Breast epithelium (tissue), 4 donors: ENCODE results near the gene PKDCC. TPM values are rescaled to one million over a fixed set of nuclear protein-coding genes. Genes with fewer than 3 reads are reported as not detected.
"Not testable (repeated sequence)": the region's sequence is repeated elsewhere in the genome, so short reads cannot be mapped to it uniquely, and the experiment has no call there.

Experiments
- DNase-seq, 2 donors: peaks; one replicate each; pipeline ENCODE4 v3.0.0-alpha.2; 2019; ENCODE audit warnings: low spot score in 2 of 2
- H3K27ac ChIP-seq, 2 donors: fragments of 200-600 bp; sonication (generic) in 1 of 2; one replicate each; pipeline ENCODE4 v1.5.1; 2016 to 2019; ENCODE audit warnings: mild to moderate bottlenecking in 1 of 2
- H3K27me3 ChIP-seq, 2 donors: fragments of 200-600 bp; sonication (generic) in 1 of 2; one replicate each; pipeline versions ENCODE4 v1.5.1 to v1.6.0; 2017 to 2019; ENCODE audit warnings: control low read depth in 1 of 2, mild to moderate bottlenecking in 1 of 2
- H3K36me3 ChIP-seq: fragments of 200-600 bp; one replicate; pipeline ENCODE4 v1.5.1; 2019
- H3K4me1 ChIP-seq, 2 donors: fragments of 200-600 bp; sonication (generic); one replicate each; pipeline ENCODE4 v1.5.1; 2016 to 2019; ENCODE audit warnings: control low read depth in 1 of 2
- H3K4me3 ChIP-seq, 3 donors: fragments of 200-600 bp; sonication (generic); 1 replicate in 2 of 3; 2 replicates in 1 of 3; pipeline ENCODE4 v1.5.1; 2016 to 2019; ENCODE audit warnings: mild to moderate bottlenecking in 3 of 3, moderate library complexity in 2 of 3
- H3K9me3 ChIP-seq, 2 donors: fragments of 200-600 bp; sonication (generic) in 1 of 2; one replicate each; pipeline ENCODE4 v1.5.1; 2016 to 2019; ENCODE audit warnings: control low read depth in 1 of 2
- CTCF ChIP-seq, 3 donors: fragments of 450-650 bp; IDR thresholded peaks; one replicate each; pipeline ENCODE4 v1.5.1; 2016 to 2017; ENCODE audit warnings: antibody characterized with exemption in 3 of 3, mild to moderate bottlenecking in 3 of 3, moderate library complexity in 3 of 3
- POLR2A ChIP-seq: fragments of 450-650 bp; IDR thresholded peaks from one replicate; pipeline ENCODE4 v1.6.1; 2016; ENCODE audit warnings: antibody characterized with exemption, mild to moderate bottlenecking, moderate library complexity
- POLR2AphosphoS5 ChIP-seq, 3 donors: sonication (generic); formaldehyde crosslinking; IDR thresholded peaks; one replicate each; pipeline ENCODE4 v1.6.1; 2017; ENCODE audit warnings: antibody characterized with exemption in 3 of 3
- intact Hi-C: fragments of 100-400 bp; cut with DNase I; formaldehyde crosslinking; loops from one replicate; pipeline ENCODE4 v1.15.1; 2023; ENCODE audit warnings: low total_unique reads
- total RNA-seq, 3 donors: library from RNA; depleted of rRNA; stranded (reverse); fragments of >200 nt; gene quantifications; one replicate each; pipeline ENCODE4 v1.1.0, GENCODE V29; 2016

PKDCC gene
- total RNA-seq, 3 donors from 2014 or later = 19.3 to 131 (median 95.4) TPM

- H3K4me1 ChIP-seq = peaks cover 0 to 2% of the 10 kb centered on the region in 2 donors
- no peak overlapping the region for H3K27ac ChIP-seq
- no peak for DNase-seq
- no peak overlapping the region for H3K4me3 ChIP-seq
- intact Hi-C loops = no loop called here
- no peak for TF ChIP-seq POLR2A
- no peak for TF ChIP-seq POLR2AphosphoS5 (IDR thresholded peaks at IDR 0.05)
- no peak for TF ChIP-seq CTCF (IDR thresholded peaks at IDR 0.05)
- H3K36me3 ChIP-seq = no peaks in the 10 kb centered on the region
- H3K9me3 ChIP-seq = no peaks in the 10 kb centered on the region
- no peaks in the 10 kb centered on the region for H3K27me3 ChIP-seq
Observed at GRCh38 chr2:42030200-42030759, 17.5 kb upstream of the PKDCC start.

DNA sequence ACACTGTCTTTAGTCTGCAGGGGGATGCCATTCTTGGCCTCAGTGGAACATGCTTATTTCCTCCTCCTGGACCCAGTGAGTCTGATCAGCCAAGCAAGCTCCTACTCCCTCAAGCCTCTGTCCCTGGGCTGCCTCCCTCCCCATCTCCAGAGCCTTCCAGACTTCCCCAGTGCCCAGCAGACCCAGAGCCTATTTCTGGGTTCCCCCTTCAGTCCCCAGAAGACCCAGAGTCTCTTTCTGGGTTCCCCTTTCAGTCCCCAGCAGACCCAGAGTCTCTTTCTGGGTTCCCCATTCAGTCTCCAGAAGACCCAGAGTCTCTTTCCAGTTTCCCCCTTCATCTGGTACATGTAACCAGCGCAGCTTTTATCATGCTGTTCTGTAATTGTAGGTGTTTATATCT, 17.0 kb upstream of the PKDCC start:
- Histone ChIP-seq H3K27me3 (no peaks in the 10 kb centered on the region), H3K36me3 (no peaks in the 10 kb centered on the region), H3K4me3 (no peak overlapping the region), H3K27ac (no peak overlapping the region), H3K9me3 (no peaks in the 10 kb centered on the region), H3K4me1 (no peaks in the 10 kb centered on the region)
- no peak for DNase-seq
- intact Hi-C loops = no loop called here
- TF ChIP-seq POLR2A = no peak
- no peak for TF ChIP-seq CTCF (IDR thresholded peaks at IDR 0.05)
- no peak for TF ChIP-seq POLR2AphosphoS5 (IDR thresholded peaks at IDR 0.05)

- Histone ChIP-seq H3K27me3 (no peaks in the 10 kb centered on the region), H3K27ac (no peak overlapping the region), H3K4me3 (no peak overlapping the region), H3K4me1 (no peaks in the 10 kb centered on the region), H3K9me3 (no peaks in the 10 kb centered on the region), H3K36me3 (no peaks in the 10 kb centered on the region)
- no peak for DNase-seq
- intact Hi-C loops = no loop called here
- TF ChIP-seq POLR2AphosphoS5 (IDR thresholded peaks at IDR 0.05) (no peak), CTCF (IDR thresholded peaks at IDR 0.05) (no peak), POLR2A (no peak)
Observed at GRCh38 chr2:42031281-42032223, 16.3 kb upstream of the PKDCC start.

GRCh38 chr2:42032224-42032620, 15.6 kb upstream of the PKDCC start:
- no peak for DNase-seq
- no peak for TF ChIP-seq POLR2AphosphoS5 (IDR thresholded peaks at IDR 0.05)
- Histone ChIP-seq H3K4me3 (no peak overlapping the region), H3K27ac (no peak overlapping the region), H3K4me1 (no peaks in the 10 kb centered on the region), H3K9me3 (no peaks in the 10 kb centered on the region), H3K36me3 (no peaks in the 10 kb centered on the region), H3K27me3 (no peaks in the 10 kb centered on the region)
- intact Hi-C loops = no loop called here

- Histone ChIP-seq H3K36me3 (no peaks in the 10 kb centered on the region), H3K4me3 (no peak overlapping the region), H3K27ac (no peak overlapping the region), H3K9me3 (no peaks in the 10 kb centered on the region), H3K4me1 (no peaks in the 10 kb centered on the region), H3K27me3 (no peaks in the 10 kb centered on the region)
- TF ChIP-seq CTCF (IDR thresholded peaks at IDR 0.05) = no peak
- TF ChIP-seq POLR2AphosphoS5 (IDR thresholded peaks at IDR 0.05) = no peak
- no peak for TF ChIP-seq POLR2A
- intact Hi-C loops = no loop called here
- DNase-seq = no peak
Observed at GRCh38 chr2:42032745-42033144, 15.1 kb upstream of the PKDCC start.

DNA sequence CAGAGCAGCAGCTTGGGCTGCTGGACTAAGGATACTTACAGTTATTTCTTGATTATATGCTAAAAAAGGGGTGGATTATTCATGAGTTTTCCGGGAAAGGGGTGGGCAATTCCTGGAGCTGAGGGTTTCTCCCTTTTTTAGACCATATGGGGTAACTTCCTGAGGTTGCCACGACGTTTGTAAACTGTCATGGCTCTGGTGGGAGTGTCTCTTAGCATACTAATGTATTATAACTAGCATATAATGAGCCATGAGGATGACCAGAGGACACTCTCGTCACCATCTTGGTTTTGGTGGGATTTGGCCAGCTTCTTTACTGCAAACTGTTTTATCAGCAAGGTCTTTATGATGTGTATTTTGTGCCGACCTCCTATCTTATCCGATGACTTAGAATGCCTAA, 13.7 kb upstream of the PKDCC start:
- H3K9me3 ChIP-seq, H3K36me3 ChIP-seq, H3K27me3 ChIP-seq, H3K27ac ChIP-seq, H3K4me1 ChIP-seq, intact Hi-C loops, DNase-seq, H3K4me3 ChIP-seq: not testable (repeated sequence)
